Dedifferentiated amniotic fluid mesenchymal stem cell (primary cell): ENCODE results near the gene FAM227B.

Source experiments
- DNase-seq: peaks from one replicate; pipeline ENCODE4 v3.0.0-alpha.2; 2016; ENCODE audit errors: extremely low spot score

Gene FAM227B

GRCh38 chr15:49297584-49297983, 323.0 kb downstream of the FAM227B start:
- DNase-seq, result no peak

GRCh38 chr15:49296258-49296657, 324.4 kb downstream of the FAM227B start:
- DNase-seq, result no peak

- no peak for DNase-seq
These were observed 326.7 kb downstream of the FAM227B start for GRCh38 chr15:49293941-49294340.

DNA sequence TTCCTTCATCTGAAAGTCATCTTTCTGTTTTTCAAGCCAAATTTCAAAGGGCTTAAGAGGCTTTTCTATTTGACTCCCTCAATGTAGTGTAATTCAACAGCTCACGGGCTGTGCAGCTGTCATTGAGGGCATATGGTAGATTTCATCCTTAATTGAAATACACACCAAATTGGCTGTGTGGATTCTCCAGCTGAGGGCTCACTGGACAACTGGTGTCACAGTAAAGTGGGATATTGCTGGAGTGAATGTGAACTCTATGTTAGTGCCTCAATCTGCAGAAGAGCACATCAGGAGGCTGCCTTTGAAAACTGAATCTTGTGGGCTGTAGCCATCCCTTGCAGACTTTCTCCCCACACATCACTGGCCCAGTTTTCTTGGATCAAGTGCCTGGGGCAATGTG, 330.4 kb downstream of the FAM227B start:
- peak; percentile 53 for DNase-seq

GRCh38 chr15:49288391-49288790, 332.2 kb downstream of the FAM227B start:
- no peak for DNase-seq

DNA sequence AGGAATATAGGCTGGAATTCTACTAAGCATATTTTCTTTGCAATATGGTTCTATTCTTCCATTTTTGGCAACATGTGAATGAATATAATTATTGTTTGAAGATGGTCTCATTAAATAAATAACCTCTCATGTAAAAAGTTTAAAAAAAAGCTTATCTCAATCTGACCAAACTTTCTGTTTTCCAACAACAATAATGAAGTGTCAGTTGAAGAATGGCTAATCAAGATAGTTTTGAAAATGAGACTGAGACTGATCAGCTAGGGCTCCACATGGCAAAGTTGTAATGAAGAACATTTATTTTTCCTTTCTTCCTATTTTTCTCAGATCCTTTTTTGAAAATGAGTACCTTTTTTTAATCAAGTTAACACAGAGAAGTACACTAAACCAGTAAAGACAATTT, 333.1 kb downstream of the FAM227B start:
- no peak for DNase-seq

DNA sequence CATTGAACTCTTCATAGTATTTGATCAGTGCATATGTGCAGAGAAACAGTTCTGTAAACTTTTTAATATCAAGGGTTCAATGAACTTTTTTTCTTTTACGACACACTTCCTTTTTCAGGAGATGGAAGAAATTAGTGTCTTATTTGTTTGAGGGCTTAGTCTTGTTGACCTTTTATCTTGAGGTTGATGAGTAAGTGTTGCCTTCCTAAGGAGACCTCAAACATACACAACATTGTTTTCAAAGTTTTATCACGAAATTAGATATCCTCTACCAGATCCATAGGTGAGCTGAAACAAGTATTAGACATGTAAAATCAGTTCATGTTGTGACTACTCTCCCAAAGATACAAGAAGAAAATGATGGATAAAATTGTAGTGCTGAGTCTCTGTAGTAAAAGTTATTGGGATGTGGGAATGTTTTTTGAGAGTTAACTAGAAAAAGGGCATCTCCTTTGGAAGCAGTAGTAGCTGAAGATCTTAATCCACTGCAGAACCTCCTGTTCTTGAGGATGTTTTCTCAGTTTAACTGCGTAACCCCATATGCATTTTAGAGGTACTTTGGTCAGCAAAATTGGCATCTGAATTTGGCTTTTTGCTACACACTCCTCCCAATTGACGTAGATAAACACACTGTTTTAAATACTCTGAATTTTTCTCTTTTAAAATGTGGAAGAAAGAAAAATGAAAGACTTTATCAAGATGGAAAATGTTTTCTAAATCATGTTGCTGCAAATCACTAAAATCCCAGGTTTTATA, 333.8 kb downstream of the FAM227B start:
- no peak for DNase-seq

DNA sequence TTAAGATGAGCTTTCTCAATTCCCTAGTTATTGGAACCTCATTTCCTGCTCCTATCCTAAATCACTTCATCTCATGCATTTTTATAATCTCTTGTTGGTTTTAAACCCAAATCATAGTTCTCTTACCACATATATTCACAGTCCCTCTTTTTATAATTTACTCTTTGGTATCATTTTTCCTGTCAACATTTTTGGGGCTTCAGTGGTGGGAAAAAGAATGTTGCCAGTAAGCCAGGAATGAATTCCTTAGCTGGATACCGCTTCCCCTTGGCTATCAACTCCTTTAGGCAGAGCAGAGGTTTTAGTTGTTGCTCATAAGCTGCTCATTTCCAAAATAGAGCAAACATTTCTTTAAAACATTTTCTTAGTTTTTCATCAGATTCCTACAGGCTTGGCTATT, 338.3 kb downstream of the FAM227B start:
- DNase-seq, result peak; percentile 86

DNA sequence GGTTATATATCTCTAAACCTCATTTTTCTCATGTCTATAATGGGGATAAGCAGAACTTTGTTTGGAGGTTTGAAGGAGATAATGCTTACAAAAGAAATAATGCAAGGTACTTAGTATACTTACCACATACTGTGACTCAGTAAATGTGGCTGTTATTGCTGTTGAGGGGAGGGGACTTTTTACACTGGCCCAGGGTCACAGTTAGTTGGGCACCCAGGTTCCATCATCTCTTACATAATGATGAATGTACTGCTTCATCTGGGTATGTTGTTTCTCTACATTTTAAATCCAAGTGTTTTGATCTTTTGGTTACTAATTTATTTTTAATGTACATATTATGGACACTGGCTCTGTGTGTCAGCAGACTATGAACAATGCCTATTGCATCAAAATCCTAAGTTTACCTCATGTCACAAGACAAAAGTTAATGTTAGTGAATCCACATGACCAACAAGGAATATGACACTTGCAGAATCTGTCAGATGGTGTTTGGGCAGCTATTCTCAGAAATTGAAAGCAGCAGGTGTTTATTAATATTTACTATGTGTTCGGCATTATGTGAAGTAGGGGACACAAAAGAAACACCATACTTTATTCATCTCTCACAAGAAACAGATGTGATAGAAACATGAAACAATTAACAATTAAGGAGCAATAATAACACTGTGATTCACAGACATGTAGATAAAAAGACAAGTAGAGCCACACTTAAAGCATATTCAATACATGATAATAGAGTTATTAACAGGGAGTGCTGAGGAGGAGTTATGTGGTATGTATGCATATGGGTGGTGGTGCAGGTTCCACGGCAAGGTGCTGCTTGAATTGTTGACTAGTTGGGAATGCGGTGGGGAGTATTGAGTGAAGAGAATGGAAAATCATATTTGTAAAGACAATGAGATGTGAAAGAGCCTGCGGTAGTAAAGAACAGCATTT, 340.8 kb downstream of the FAM227B start:
- no peak for DNase-seq

DNA sequence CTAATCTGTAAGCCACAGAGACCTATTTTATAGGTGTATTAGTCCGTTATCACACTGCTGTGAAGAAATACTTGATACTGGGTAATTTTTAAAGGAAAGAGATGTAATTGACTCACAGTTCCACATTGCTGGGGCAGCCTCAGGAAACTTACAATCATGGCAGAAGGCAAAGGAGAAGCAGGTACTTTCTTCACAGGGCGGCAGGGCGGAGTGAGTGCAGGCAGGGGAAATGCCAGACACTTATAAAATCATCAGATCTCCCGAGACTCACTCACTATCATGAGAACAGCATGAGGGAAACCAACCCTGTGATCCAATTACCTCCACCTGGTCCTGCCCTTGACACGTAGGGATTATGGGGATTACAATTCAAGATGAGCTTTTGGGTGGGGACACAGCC, 341.9 kb downstream of the FAM227B start:
- DNase-seq, result no peak
